Kidney (tissue), 14 donors: Measurements from ENCODE around the gene LAMTOR1. TPM values are rescaled to one million over a fixed set of nuclear protein-coding genes. Genes with fewer than 3 reads are reported as not detected.

ENCODE experiments used
- DNase-seq, 5 donors: peaks; one replicate each; pipeline ENCODE4 v3.0.0-alpha.2; 2013 to 2020
- FAIRE-seq: peaks from 2 replicates; lab custom pipeline; 2012; peaks lifted over from hg19 to GRCh38; lab: Jason Lieb, UNC
- H3K27ac ChIP-seq, 2 donors: one replicate each; pipeline ENCODE4 v1.7.0; 2013; ENCODE audit warnings: low read depth in 2 of 2, low read length in 2 of 2, inconsistent platforms in 1 of 2
- H3K27me3 ChIP-seq: one replicate; pipeline ENCODE4 v1.7.1; 2013; ENCODE audit warnings: low read length, inconsistent platforms; ENCODE audit not compliant: control insufficient read depth, insufficient read depth
- H3K36me3 ChIP-seq, 3 donors: one replicate each; pipeline versions ENCODE4 v1.7.0 to v1.7.1; 2013; ENCODE audit warnings: low read length in 3 of 3, control low read depth in 1 of 3, inconsistent platforms in 1 of 3; ENCODE audit not compliant: insufficient read depth in 3 of 3, control insufficient read depth in 2 of 3
- H3K4me1 ChIP-seq, 3 donors: one replicate each; pipeline versions ENCODE4 v1.7.0 to v1.7.1; 2013; ENCODE audit warnings: low read length in 3 of 3, inconsistent platforms in 1 of 3, low read depth in 1 of 3; ENCODE audit not compliant: control insufficient read depth in 2 of 3, insufficient read depth in 2 of 3
- H3K4me3 ChIP-seq, 3 donors: one replicate each; pipeline versions ENCODE4 v1.7.0 to v1.8.1; 2013; ENCODE audit warnings: low read length in 3 of 3, control low read depth in 1 of 3, inconsistent platforms in 1 of 3
- H3K9ac ChIP-seq, 3 donors: one replicate each; pipeline versions ENCODE4 v1.7.0 to v1.7.1; 2013; ENCODE audit warnings: low read length in 3 of 3, control low read depth in 1 of 3, inconsistent platforms in 1 of 3
- H3K9me3 ChIP-seq, 3 donors: one replicate each; pipeline versions ENCODE4 v1.7.0 to v1.7.1; 2013; ENCODE audit warnings: low read length in 3 of 3, control low read depth in 1 of 3, inconsistent platforms in 1 of 3; ENCODE audit not compliant: control insufficient read depth in 2 of 3, insufficient read depth in 1 of 3
- CTCF ChIP-seq: IDR thresholded peaks from 3 replicates; pipeline ENCODE4 v1.5.1; 2012; ENCODE audit warnings: mild to moderate bottlenecking, moderate library complexity, borderline replicate concordance; ENCODE audit not compliant: insufficient read depth; ENCODE audit errors: extremely low read depth
- intact Hi-C: fragments of 100-400 bp; cut with DNase I; formaldehyde crosslinking; loops from one replicate; pipeline ENCODE4 v1.11.1; 2022
- polyA plus RNA-seq: library from polyadenylated mRNA; stranded (reverse); fragments of 350-450 nt; fragmentation: Illumina TruSeq; extraction: RNeasy Lipid Tissue Mini Kit (QIAGEN cat#74804); gene quantifications from one replicate; pipeline ENCODE4 v1.2.3, GENCODE V29; 2014; ENCODE audit warnings: low read depth, low replicate concordance; ENCODE audit not compliant: insufficient read depth
- total RNA-seq: library from RNA; stranded (reverse); fragmentation: NEBNext Ultra II Directional; extraction: Animal tissue kit (Norgen Biotek cat#: 25700); gene quantifications from one replicate; pipeline ENCODE4 v1.2.1, GENCODE V29; 2021
- donor health status: control.
- donor health status: control.
- donor health status: control.
- donor health status: control.
- donor health status: control.
- donor health status: DM: yes; HTN: yes; CAD: no.
- donor health status: Normal renal cell carcinoma (clear cell type).

LAMTOR1 gene
- total and polyA plus RNA-seq, 2 donors from 2014 or later, result 111 to 189 TPM

GRCh38 chr11:72129381-72129780 is 26.3 kb upstream of the LAMTOR1 start:
- no peak for TF ChIP-seq CTCF
- no peaks in the 10 kb centered on the region for H3K27me3 ChIP-seq
- intact Hi-C loops, result no loop called here
- no peak overlapping the region for H3K4me3 ChIP-seq
- DNase-seq (no peak), FAIRE-seq (no peak)
- H3K9me3 ChIP-seq, result peaks cover 0 to 4% (median 0%) of the 10 kb centered on the region in 3 donors
- no peaks in the 10 kb centered on the region for H3K36me3 ChIP-seq
- no peak overlapping the region for H3K27ac ChIP-seq
- H3K4me1 ChIP-seq, result peaks cover 0 to 3% (median 0%) of the 10 kb centered on the region in 3 donors
- H3K9ac ChIP-seq, result no peak overlapping the region

GRCh38 chr11:72127923-72128322 is 24.8 kb upstream of the LAMTOR1 start:
- intact Hi-C loops, result no loop called here
- H3K4me3 ChIP-seq, result no peak overlapping the region
- H3K4me1 ChIP-seq, result peaks cover 0 to 11% (median 7%) of the 10 kb centered on the region in 3 donors
- peaks cover 0 to 4% (median 0%) of the 10 kb centered on the region in 3 donors for H3K9me3 ChIP-seq
- FAIRE-seq, result no peak
- no peaks in the 10 kb centered on the region for H3K36me3 ChIP-seq
- no peak for TF ChIP-seq CTCF
- H3K27ac ChIP-seq, result no peak overlapping the region
- no peak overlapping the region for H3K9ac ChIP-seq
- no peak for DNase-seq
- H3K27me3 ChIP-seq, result no peaks in the 10 kb centered on the region

GRCh38 chr11:72125956-72126355 is 22.9 kb upstream of the LAMTOR1 start:
- Histone ChIP-seq H3K4me3 (no peak overlapping the region), H3K4me1 (peaks cover 0 to 11% (median 8%) of the 10 kb centered on the region in 3 donors), H3K27me3 (no peaks in the 10 kb centered on the region), H3K9ac (no peak overlapping the region), H3K36me3 (no peaks in the 10 kb centered on the region), H3K9me3 (peaks cover 0 to 4% (median 0%) of the 10 kb centered on the region in 3 donors), H3K27ac (no peak overlapping the region)
- FAIRE-seq (no peak), DNase-seq (no peak)
- intact Hi-C loops, result no loop called here
- no peak for TF ChIP-seq CTCF

- Histone ChIP-seq H3K9me3 (peaks cover 0 to 4% (median 0%) of the 10 kb centered on the region in 3 donors), H3K4me3 (no peak overlapping the region), H3K27me3 (no peaks in the 10 kb centered on the region), H3K9ac (peak overlapping the region in 1 of 3 donors; percentile 26), H3K36me3 (no peaks in the 10 kb centered on the region), H3K4me1 (peaks cover 0 to 11% (median 8%) of the 10 kb centered on the region in 3 donors), H3K27ac (peak overlapping the region; percentile 63 to 80)
- DNase-seq (peak in 1 of 5 donors; percentile 82), FAIRE-seq (no peak)
- intact Hi-C loops, result no loop called here
- no peak for TF ChIP-seq CTCF
These were observed 20.9 kb upstream of the LAMTOR1 start for GRCh38 chr11:72124046-72124445.
